MM.1S (cell line): ENCODE data around the gene ATP6AP1.

Experiments used
- EZH2 ChIP-seq: fragments of 300-600 bp; sonication (generic); optimal IDR thresholded peaks from 2 replicates; pipeline ENCODE3; 2017; ENCODE audit warnings: low read depth, mild to moderate bottlenecking, antibody characterized with exemption, low read length, mixed read lengths
- EZH2phosphoT487 ChIP-seq: fragments of 300-600 bp; sonication (generic); IDR thresholded peaks from 2 replicates; pipeline ENCODE4 v1.6.1; 2018; ENCODE audit warnings: antibody characterized with exemption, low read length
- TF ChIP-seq, protein P1 (sequence below): fragments of 300-600 bp; sonication (generic); IDR thresholded peaks from 2 replicates; pipeline ENCODE4 v1.5.1; 2016; ENCODE audit warnings: antibody characterized with exemption, low read length, mixed read lengths

DNA sequence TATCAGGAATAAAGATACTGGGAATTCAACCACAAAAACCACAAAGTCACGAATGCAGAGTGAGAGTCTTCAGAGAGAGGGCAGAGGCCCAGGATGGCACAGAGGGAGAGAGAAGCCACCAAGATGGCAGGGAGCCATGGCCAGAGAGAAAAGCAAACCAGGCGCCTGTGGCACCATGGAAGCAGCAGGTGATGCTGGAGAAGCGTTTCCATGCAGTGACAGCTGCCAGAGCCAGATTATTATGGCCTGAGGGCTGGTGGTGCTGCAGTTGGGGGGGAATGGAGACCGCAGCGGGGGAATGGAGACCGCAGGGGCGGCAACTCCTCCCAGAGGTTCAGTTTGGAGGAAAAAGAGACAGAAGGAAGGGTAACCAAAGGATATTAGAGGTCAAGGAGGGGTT lies 11.3 kb upstream of the ATP6AP1 start:
- TF ChIP-seq, protein P1, sequence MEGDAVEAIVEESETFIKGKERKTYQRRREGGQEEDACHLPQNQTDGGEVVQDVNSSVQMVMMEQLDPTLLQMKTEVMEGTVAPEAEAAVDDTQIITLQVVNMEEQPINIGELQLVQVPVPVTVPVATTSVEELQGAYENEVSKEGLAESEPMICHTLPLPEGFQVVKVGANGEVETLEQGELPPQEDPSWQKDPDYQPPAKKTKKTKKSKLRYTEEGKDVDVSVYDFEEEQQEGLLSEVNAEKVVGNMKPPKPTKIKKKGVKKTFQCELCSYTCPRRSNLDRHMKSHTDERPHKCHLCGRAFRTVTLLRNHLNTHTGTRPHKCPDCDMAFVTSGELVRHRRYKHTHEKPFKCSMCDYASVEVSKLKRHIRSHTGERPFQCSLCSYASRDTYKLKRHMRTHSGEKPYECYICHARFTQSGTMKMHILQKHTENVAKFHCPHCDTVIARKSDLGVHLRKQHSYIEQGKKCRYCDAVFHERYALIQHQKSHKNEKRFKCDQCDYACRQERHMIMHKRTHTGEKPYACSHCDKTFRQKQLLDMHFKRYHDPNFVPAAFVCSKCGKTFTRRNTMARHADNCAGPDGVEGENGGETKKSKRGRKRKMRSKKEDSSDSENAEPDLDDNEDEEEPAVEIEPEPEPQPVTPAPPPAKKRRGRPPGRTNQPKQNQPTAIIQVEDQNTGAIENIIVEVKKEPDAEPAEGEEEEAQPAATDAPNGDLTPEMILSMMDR: no peak
- TF ChIP-seq EZH2: no peak
- no peak for TF ChIP-seq EZH2phosphoT487
